OCI-LY1 (cell line): Measurements from ENCODE around the gene PMVK.

Source experiments
- EZH2 ChIP-seq: fragments of 200-600 bp; sonication (generic), shearing (Covaris generic); IDR thresholded peaks from 2 replicates; pipeline ENCODE4 v1.8.0; 2017; ENCODE audit warnings: borderline replicate concordance, mixed run types, mild to moderate bottlenecking, antibody characterized with exemption, low read length, moderate library complexity, mixed read lengths
- TF ChIP-seq, protein P1 (sequence below): fragments of 200-600 bp; sonication (generic), shearing (Covaris generic); IDR thresholded peaks from 2 replicates; pipeline ENCODE4 v1.5.1; 2017; ENCODE audit warnings: mild to moderate bottlenecking, antibody characterized with exemption, low read length, moderate library complexity, mixed read lengths

- TF ChIP-seq, protein P1, sequence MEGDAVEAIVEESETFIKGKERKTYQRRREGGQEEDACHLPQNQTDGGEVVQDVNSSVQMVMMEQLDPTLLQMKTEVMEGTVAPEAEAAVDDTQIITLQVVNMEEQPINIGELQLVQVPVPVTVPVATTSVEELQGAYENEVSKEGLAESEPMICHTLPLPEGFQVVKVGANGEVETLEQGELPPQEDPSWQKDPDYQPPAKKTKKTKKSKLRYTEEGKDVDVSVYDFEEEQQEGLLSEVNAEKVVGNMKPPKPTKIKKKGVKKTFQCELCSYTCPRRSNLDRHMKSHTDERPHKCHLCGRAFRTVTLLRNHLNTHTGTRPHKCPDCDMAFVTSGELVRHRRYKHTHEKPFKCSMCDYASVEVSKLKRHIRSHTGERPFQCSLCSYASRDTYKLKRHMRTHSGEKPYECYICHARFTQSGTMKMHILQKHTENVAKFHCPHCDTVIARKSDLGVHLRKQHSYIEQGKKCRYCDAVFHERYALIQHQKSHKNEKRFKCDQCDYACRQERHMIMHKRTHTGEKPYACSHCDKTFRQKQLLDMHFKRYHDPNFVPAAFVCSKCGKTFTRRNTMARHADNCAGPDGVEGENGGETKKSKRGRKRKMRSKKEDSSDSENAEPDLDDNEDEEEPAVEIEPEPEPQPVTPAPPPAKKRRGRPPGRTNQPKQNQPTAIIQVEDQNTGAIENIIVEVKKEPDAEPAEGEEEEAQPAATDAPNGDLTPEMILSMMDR = no peak
- TF ChIP-seq EZH2 = no peak
These were observed 9.7 kb upstream of the PMVK start for GRCh38 chr1:154945962-154946850.
